Heart right ventricle (tissue), 16 donors: Measurements from ENCODE around the gene SV2C. TPM values are rescaled to one million over a fixed set of nuclear protein-coding genes. Genes with fewer than 3 reads are reported as not detected.

Experiments used
- ATAC-seq, 8 donors: fragments of 200-7000 bp; cut with Tn5 transposase; one replicate each; pipeline ENCODE4 v1.9.1; 2020; ENCODE audit warnings: mild to moderate bottlenecking in 8 of 8, moderate library complexity in 8 of 8, moderate number of reproducible peaks in 1 of 8
- DNase-seq, 2 donors: peaks; one replicate each; pipeline ENCODE4 v3.0.0-alpha.2; 2020
- H3K27ac ChIP-seq, 10 donors: fragments of 200-600 bp; sonication (generic) in 2 of 10; one replicate each; pipeline versions ENCODE4 v1.5.0 to v1.8.0; 2020 to 2022; ENCODE audit warnings: mild to moderate bottlenecking in 3 of 10
- H3K27me3 ChIP-seq, 7 donors: fragments of 200-600 bp; one replicate each; pipeline ENCODE4 v1.8.0; 2021 to 2022; ENCODE audit warnings: mild to moderate bottlenecking in 2 of 7
- H3K36me3 ChIP-seq, 9 donors: fragments of 200-600 bp; sonication (generic) in 1 of 9; one replicate each; pipeline versions ENCODE4 v1.5.0 to v1.8.0; 2020 to 2022; ENCODE audit warnings: mild to moderate bottlenecking in 2 of 9
- H3K4me1 ChIP-seq, 9 donors: fragments of 200-600 bp; sonication (generic) in 1 of 9; one replicate each; pipeline versions ENCODE4 v1.5.0 to v1.8.0; 2020 to 2022; ENCODE audit warnings: mild to moderate bottlenecking in 4 of 9
- H3K4me3 ChIP-seq, 10 donors: fragments of 200-600 bp; sonication (generic) in 2 of 10; one replicate each; pipeline versions ENCODE4 v1.5.0 to v1.8.0; 2020 to 2022; ENCODE audit warnings: mild to moderate bottlenecking in 7 of 10, moderate library complexity in 2 of 10
- H3K9me3 ChIP-seq, 11 donors: fragments of 200-600 bp in 10 of 11; sonication (generic) in 2 of 11; one replicate each; pipeline versions ENCODE4 v1.5.0 to v1.8.0; 2013 to 2022; ENCODE audit warnings: mild to moderate bottlenecking in 2 of 11, control low read depth in 1 of 11, moderate library complexity in 1 of 11
- WGBS, 2 donors: extraction: QIAGEN DNeasy Blood & Tissue Kit; methylation state at CpG; one replicate each; pipeline ENCODE4 v1.1.7; 2013; ENCODE audit warnings: inconsistent platforms in 1 of 2; 5-methylcytosine and 5-hydroxymethylcytosine counted together
- intact Hi-C, 10 donors: fragments of 100-400 bp; cut with DNase I; formaldehyde crosslinking; loops; one replicate each; pipeline versions ENCODE4 v1.11.1 to v1.14.2; 2022
- polyA plus RNA-seq, 2 donors: library from polyadenylated mRNA; stranded (reverse); fragments of 200-250 nt; gene quantifications; one replicate each; pipeline ENCODE4 v1.2.3, GENCODE V29; 2013
- total RNA-seq, 10 donors: library from RNA; stranded (reverse); fragmentation: NEBNext Ultra II Directional in 3 of 10; extraction: Animal tissue kit (Norgen Biotek cat#: 25700) in 3 of 10; gene quantifications; one replicate each; pipeline versions ENCODE4 v1.2.1 to v1.2.4, GENCODE V29; 2021 to 2023
- TF ChIP-seq, protein P1 (sequence below), 9 donors: fragments of 200-600 bp; sonication (generic) in 2 of 9; IDR thresholded peaks; one replicate each; pipeline versions ENCODE4 v1.5.0 to v1.8.0; 2021 to 2022; ENCODE audit warnings: antibody characterized with exemption in 9 of 9, mild to moderate bottlenecking in 5 of 9, moderate library complexity in 1 of 9
- donor health status: Arrhythmogenic right ventricular cardiomyopathy.
- donor health status: ischemic (EF 13 %, LVEDD 7.1; RV severe dilation, severe dysfunction).
- donor health status: healthy with polysubstance abuse.
- donor health status: DM: no; HTN: yes; CAD: no.
- donor health status: DM: no; HTN: no; CAD: no.
- donor health status: ischemic (EF 25% LVEDD 6.9; RV normal size, moderate dysfunction).
- donor health status: ischemic (EF 25% LVEDD 5.7; RV mildly dilated, moderate dysfunction).
- donor health status: healthy.
- donor health status: DM: yes; HTN: yes; CAD: no.
- donor health status: Ischemic cardiomyopathy.
- donor health status: ischemic (EF 35%, LVEDD 5.7; RV mildly dilated, moderate dysfunction).
- donor health status: nonischemic (EF 11% LVEDD 7.7; RV severe dilation, severe dysfunction).
- donor health status: DM: yes; HTN: yes; CAD: no.
- donor health status: PGD.
- donor health status: ischemic (EF 29% LVEDD 5.4; RV normal size, mild dysfunction).
- donor health status: nonischemic (EF 23%, LVEDD 6.1; RV moderate dilation, normal function).

Gene SV2C
- total and polyA plus RNA-seq, 12 donors, result 0.09 to 1.2 (median 0.24) TPM; not detected in 4

DNA sequence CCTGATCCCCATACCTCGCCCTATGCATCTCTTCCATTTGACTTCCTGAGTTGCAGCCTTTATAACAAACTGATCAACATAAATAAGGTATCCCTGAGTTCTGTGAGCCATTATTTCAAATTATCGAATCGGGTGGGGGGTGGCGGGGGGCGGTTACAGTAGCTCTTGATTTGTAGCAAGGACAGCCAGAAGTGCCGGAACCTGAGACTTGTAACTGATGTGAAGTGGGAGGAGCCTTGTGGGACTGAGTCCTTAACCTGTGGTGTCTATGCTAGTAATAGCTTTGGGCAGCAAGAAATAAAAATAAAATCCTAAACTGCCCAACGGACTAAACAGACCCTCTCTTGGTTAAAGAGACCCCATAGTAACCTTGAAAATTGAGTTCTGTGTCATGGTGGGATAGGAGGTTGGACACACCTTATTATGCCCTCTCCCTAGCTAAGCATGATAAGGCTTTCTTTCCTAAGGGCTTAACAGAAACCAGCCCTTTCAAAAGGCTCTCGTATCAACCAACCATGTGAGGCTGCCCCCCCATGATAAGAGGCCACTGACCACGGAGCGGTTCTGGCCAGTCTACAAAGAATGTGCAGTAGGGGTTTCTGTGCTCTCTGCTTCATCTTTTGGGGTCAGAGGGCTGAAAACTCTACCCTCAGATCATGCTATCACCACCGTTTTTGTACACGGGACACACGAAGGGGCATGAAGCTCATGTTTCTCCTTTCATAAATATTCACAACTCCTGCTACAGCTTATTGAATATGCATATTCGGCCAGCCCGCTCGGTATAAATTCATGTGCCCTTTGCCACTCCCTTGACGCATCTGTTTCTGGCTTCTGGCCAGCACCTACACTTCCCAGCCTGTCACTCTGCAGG lies 280.4 kb downstream of the SV2C start:
- no peak for DNase-seq
- Histone ChIP-seq H3K27me3 (no peaks in the 10 kb centered on the region), H3K4me3 (no peak overlapping the region), H3K4me1 (peaks cover 0 to 3% (median 0%) of the 10 kb centered on the region in 9 donors), H3K27ac (no peak overlapping the region), H3K9me3 (no peaks in the 10 kb centered on the region), H3K36me3 (no peaks in the 10 kb centered on the region)
- ATAC-seq, result peak in 1 of 8 donors; percentile 35
- 43 to 51% methylated on average over 17 of the region's 17 CpGs for WGBS, 2 donors
- TF ChIP-seq, protein P1, sequence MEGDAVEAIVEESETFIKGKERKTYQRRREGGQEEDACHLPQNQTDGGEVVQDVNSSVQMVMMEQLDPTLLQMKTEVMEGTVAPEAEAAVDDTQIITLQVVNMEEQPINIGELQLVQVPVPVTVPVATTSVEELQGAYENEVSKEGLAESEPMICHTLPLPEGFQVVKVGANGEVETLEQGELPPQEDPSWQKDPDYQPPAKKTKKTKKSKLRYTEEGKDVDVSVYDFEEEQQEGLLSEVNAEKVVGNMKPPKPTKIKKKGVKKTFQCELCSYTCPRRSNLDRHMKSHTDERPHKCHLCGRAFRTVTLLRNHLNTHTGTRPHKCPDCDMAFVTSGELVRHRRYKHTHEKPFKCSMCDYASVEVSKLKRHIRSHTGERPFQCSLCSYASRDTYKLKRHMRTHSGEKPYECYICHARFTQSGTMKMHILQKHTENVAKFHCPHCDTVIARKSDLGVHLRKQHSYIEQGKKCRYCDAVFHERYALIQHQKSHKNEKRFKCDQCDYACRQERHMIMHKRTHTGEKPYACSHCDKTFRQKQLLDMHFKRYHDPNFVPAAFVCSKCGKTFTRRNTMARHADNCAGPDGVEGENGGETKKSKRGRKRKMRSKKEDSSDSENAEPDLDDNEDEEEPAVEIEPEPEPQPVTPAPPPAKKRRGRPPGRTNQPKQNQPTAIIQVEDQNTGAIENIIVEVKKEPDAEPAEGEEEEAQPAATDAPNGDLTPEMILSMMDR (IDR thresholded peaks at IDR 0.05), result no peak
- intact Hi-C loops, result no loop called here

DNA sequence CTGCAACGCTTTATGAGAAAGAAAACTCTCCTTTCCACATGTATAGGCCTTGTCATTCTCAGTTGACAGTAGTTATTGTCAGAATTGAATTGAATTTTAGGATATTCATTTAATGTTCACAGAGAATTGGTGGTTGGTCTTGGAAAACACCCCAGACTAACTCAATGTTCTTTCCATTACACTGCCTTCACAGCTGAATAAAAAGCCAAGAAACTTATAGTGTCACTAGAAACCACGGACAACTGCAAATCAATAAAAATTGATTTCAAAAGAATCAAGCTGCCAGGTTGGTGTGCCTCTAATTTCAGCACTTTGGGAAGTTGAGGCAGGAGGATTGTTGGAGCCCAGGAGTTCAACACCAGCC lies 281.0 kb downstream of the SV2C start:
- H3K4me1 ChIP-seq, result peaks cover 0 to 3% (median 0%) of the 10 kb centered on the region in 9 donors
- no peak overlapping the region for H3K4me3 ChIP-seq
- no peaks in the 10 kb centered on the region for H3K36me3 ChIP-seq
- intact Hi-C loops, result no loop called here
- H3K27me3 ChIP-seq, result no peaks in the 10 kb centered on the region
- no peaks in the 10 kb centered on the region for H3K9me3 ChIP-seq
- DNase-seq (no peak), ATAC-seq (no peak)
- no peak overlapping the region for H3K27ac ChIP-seq
- 64 to 71% methylated on average over 2 of the region's 2 CpGs for WGBS, 2 donors
- TF ChIP-seq, protein P1 (IDR thresholded peaks at IDR 0.05), result no peak

DNA sequence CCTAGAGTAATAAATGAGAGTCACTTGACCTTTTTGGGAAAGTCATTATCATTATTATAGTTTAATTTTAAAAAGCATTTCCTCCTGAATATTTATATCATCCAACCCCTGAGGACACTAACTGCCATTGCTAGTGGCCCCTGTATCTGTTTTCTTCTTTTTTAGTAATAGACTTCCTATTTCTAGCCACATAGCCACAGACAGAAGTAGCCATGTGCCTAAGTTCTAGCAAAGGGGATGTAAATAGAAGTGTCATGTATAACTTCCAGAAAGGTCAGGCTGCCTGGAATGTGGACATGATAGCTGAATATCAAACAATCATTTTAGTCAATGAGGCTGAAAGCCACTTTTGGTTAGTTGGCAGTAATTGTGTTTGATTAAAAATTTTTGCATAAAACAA lies 282.4 kb downstream of the SV2C start:
- Histone ChIP-seq H3K9me3 (no peaks in the 10 kb centered on the region), H3K27ac (no peak overlapping the region), H3K4me1 (peaks cover 0 to 3% (median 0%) of the 10 kb centered on the region in 9 donors), H3K4me3 (no peak overlapping the region), H3K36me3 (no peaks in the 10 kb centered on the region), H3K27me3 (no peaks in the 10 kb centered on the region)
- TF ChIP-seq, protein P1 (IDR thresholded peaks at IDR 0.05), result no peak
- DNase-seq (no peak), ATAC-seq (no peak)
- intact Hi-C loops, result no loop called here

DNA sequence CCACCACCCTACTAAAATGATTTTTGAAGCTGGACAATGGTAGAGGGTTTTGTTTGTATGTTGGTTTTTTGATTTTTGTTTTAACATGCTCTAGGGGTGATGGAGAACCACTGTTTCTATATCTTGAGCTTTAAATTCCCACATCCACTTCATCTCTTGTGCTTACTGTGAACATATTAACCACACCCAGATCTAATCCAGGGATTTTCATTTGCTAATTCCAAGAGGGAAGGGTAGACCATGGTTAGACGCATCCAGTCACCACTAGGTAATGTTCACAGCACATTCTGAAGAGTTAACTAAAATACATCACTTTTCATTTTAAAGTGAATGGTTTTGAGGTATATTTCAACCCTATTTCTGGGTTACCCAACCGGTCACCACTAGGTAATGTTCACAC lies 283.4 kb downstream of the SV2C start:
- WGBS, 2 donors, result 93 to 99% methylated on average over 2 of the region's 2 CpGs
- Histone ChIP-seq H3K27me3 (no peaks in the 10 kb centered on the region), H3K9me3 (no peaks in the 10 kb centered on the region), H3K4me1 (peaks cover 0 to 3% (median 0%) of the 10 kb centered on the region in 9 donors), H3K27ac (no peak overlapping the region), H3K36me3 (no peaks in the 10 kb centered on the region), H3K4me3 (no peak overlapping the region)
- DNase-seq (no peak), ATAC-seq (no peak)
- intact Hi-C loops, result no loop called here
- TF ChIP-seq, protein P1 (IDR thresholded peaks at IDR 0.05), result no peak
